ENCODE measurements around the gene CXCL17. TPM values are rescaled to one million over a fixed set of nuclear protein-coding genes. Genes with fewer than 3 reads are reported as not detected.

Gene CXCL17
- total RNA-seq, 1 donor, result not detected

GRCh38 chr19:42421101-42421500 is 21.6 kb downstream of the CXCL17 start:
- TF ChIP-seq CTCF (IDR thresholded peaks at IDR 0.05; ENCODE audit: insufficient read depth, low read depth, low read length), result no peak
- no peak for DNase-seq (ENCODE audit: low read depth)
- no peak overlapping the region for H3K4me3 ChIP-seq (ENCODE audit: low read depth, low read length)

- no peak overlapping the region for H3K4me3 ChIP-seq (ENCODE audit: low read depth, low read length)
- peak; percentile 44 for DNase-seq (ENCODE audit: low read depth)
- peak; percentile 71 for TF ChIP-seq CTCF (IDR thresholded peaks at IDR 0.05; ENCODE audit: insufficient read depth, low read depth, low read length)
These were observed 22.6 kb downstream of the CXCL17 start for GRCh38 chr19:42420055-42420544.

GRCh38 chr19:42419309-42419708 is 23.4 kb downstream of the CXCL17 start:
- no peak overlapping the region for H3K4me3 ChIP-seq (ENCODE audit: low read depth, low read length)
- TF ChIP-seq CTCF (IDR thresholded peaks at IDR 0.05; ENCODE audit: insufficient read depth, low read depth, low read length), result no peak
- no peak for DNase-seq (ENCODE audit: low read depth)

- no peak for DNase-seq (ENCODE audit: low read depth)
- no peak overlapping the region for H3K4me3 ChIP-seq (ENCODE audit: low read depth, low read length)
- TF ChIP-seq CTCF (IDR thresholded peaks at IDR 0.05; ENCODE audit: insufficient read depth, low read depth, low read length), result no peak
These were observed 30.1 kb downstream of the CXCL17 start for GRCh38 chr19:42412661-42413076.

GRCh38 chr19:42412227-42412626 is 30.5 kb downstream of the CXCL17 start:
- no peak overlapping the region for H3K4me3 ChIP-seq (ENCODE audit: low read depth, low read length)
- TF ChIP-seq CTCF (IDR thresholded peaks at IDR 0.05; ENCODE audit: insufficient read depth, low read depth, low read length), result no peak
- DNase-seq (ENCODE audit: low read depth), result no peak

GRCh38 chr19:42411581-42412178 is 31.1 kb downstream of the CXCL17 start:
- no peak overlapping the region for H3K4me3 ChIP-seq (ENCODE audit: low read depth, low read length)
- DNase-seq (ENCODE audit: low read depth), result no peak
- no peak for TF ChIP-seq CTCF (IDR thresholded peaks at IDR 0.05; ENCODE audit: insufficient read depth, low read depth, low read length)

- no peak overlapping the region for H3K4me3 ChIP-seq (ENCODE audit: low read depth, low read length)
- no peak for TF ChIP-seq CTCF (IDR thresholded peaks at IDR 0.05; ENCODE audit: insufficient read depth, low read depth, low read length)
- DNase-seq (ENCODE audit: low read depth), result no peak
These were observed 32.4 kb downstream of the CXCL17 start for GRCh38 chr19:42410371-42410770.

Measured in fibroblast of villous mesenchyme (primary cell).